ENCODE results near the gene LAS1L.

GRCh38 chrX:65578346-65578745, 43.8 kb upstream of the LAS1L start:
- TF ChIP-seq YY1 (IDR thresholded peaks at IDR 0.05; ENCODE audit: insufficient read depth, insufficient read length) (no peak), ZNF274 (IDR thresholded peaks at IDR 0.05; ENCODE audit: low read depth, low read length) (no peak), SUZ12 (IDR thresholded peaks at IDR 0.05; ENCODE audit: extremely low read depth, insufficient read depth, insufficient read length) (no peak)
